NCI-H2196 treated with DMSO at 0.1 percent for 48 hours (cell line): ENCODE data around the gene FBF1.
"Not testable (repeated sequence)": the region's sequence is repeated elsewhere in the genome, so short reads cannot be mapped to it uniquely, and the experiment has no call there.

Experiments
- DNase-seq: peaks from one replicate; lab custom pipeline; 2025; ENCODE audit not compliant: unreplicated experiment; lab: John Stamatoyannopoulos, UW

Gene FBF1

DNA sequence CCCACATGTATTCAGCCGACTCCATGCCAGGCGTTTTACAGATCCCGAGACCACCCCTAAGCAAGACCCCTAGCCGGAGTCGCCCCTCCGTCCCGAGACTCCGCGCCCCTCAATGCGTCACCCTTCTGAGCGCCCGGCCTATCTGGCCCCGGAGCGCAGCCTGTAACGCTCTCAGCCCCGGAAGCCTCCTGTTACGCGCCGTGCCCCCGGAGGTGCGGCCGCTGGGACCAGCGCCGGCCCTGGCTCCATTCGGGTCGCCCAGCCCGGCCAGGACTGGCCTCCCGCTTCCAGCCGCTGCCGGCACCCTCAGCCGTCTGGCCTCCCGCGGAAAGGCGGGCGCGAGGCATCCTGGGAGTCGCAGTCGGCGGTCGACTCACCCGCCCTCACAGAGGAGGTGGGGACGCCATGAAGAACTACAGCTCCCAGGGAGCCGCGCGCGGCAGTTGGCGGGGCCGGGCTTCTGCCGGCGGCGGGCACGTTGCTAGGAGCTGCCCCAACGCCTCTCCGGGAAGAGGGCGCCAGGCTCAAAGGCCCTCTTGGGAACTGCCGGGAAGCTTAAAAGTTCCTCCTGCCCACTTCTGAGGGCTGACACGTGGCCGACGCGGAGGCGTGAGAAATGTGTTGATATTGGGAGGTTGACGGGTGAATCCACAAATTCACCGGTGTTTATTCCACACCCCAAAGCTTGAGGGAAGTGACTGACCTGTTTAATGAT, at the start of gene FBF1:
Gene FBF1 (minus strand): TSS at position 316 of the 715 bp plus-strand sequence. CDS start 2,893 bp downstream, outside the sequence.
- peak; percentile 98 for DNase-seq

DNA sequence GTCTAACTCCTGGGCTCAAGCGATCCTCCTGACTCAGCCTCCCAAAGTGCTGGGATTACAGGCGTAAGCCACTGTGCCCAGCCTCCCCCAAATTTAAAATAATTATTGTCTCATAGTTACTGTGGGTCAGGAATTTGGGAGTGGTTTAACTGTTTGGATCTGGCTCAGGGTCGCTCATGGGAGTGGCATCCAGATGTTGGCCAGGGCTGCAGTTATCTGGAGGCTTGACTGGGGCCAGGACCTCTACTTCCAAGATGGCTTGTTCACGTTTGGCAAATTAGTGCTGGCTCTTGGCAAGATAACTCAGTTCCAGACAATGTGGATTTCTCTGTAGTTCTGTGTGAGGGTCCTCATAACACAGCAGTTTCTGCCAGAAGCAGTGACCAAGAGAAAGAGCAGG, 46.2 kb upstream of the FBF1 start:
- no peak for DNase-seq

DNA sequence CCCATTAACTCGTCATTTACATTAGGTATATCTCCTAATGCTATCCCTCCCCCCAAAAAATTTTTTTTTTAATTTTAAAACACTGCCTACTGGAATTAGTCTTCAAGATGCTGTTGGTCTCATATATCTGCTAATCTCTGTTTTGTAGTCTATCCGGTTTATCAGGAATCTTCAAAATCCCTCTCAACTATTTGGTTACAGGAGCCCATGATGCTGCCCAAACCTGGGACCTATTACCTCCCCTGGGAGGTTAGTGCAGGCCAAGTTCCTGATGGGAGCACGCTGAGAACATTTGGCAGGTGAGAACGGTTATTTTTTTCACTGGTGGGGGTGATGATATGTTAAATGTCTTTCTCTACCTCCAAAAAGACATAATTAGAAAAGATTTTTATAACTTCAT, 45.1 kb upstream of the FBF1 start:
- no peak for DNase-seq

- no peak for DNase-seq
Measured at GRCh38 chr17:75983501-75984181, 42.8 kb upstream of the FBF1 start.

DNA sequence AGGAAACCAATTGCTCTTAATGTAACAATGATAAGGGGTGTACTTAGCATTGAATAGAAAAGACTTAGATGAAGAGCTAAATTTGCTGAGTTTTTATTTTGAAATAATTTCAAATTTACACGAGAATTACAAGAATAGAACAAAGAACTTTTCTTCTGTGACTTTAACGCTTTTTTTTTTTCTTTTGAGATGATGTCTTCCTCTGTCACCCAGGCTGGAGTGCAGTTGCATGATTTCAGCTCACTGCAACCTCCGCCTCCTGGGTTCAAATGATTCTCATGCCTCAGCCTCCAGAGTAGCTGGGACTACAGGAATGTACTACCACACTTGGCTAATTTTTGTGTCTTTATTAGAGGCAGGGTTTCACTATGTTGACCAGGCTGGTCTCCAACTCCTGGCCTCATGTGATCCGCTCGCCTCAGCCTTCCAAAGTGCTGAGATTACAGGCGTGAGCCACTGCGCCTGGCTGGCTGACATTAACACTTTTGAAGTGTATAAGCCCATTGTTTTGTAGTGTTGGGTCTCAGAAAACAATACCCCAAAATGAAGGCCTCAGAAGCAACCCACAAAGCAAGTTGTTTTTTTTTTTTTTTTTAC, 40.3 kb upstream of the FBF1 start:
- no peak for DNase-seq

DNA sequence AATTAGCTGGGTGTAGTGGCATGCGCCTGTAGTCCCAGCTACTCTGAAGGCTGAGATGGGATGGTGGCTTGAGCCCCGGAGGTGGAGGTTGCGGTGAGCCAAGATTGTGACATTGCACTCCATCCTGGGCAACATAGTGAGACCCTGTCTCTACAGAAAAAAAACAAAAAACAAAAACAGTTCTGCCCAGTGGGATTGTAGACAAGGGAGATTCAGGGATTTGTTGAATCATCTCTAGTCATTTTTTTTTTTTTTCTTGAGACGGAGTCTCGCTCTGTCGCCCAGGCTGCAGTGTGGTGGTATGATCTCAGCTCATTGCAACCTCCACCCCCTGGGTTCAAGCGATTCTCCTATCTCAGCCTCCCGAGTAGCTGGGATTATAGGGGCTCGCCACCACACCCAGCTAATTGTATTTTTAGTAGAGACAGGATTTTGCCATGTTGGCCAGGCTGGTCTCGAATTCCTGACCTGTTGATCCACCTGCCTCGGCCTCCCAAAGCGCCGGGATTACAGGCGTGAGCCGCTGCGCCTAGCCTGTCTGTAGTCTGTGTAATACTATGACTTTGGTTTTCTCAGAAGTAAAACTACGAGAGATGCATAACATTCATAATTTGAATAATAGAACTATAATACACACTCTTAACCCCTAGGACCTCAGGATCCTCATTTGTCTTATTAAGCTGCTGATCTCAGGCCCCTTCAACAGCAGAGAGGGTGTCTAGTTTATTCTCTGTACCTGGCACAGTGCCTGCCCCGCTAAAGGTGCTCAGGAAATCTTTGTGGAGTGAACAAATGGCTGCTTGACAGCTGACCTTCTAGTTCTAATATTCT, 39.6 kb upstream of the FBF1 start:
- DNase-seq = no peak

DNA sequence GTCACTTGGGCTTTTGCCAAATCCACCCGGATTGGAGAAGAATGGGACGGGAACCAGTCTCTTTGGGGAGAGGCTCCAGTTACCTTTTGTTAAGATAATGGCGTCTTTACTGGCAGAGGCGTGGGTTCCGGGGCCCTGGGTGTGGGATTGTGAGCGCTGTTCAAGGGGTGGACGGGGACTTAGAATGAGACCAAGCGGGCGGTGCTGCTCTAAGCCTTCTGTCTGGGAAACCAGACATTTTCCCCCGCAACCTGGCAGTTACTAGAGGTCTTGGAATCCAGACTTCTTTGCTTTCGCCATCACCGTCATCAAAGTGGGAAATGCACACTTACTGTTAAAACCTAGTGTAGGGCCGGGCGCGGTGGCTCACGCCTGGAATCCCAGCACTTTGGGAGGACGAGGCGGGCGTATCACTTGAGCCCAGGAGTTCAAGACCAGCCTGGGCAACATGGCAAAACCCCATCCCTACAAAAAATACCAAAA, 38.9 kb upstream of the FBF1 start:
- no peak for DNase-seq

GRCh38 chr17:75978938-75979704, 38.3 kb upstream of the FBF1 start, which contains the start of the genes ACOX1 and TEN1:
Gene ACOX1, minus strand, starts transcription at chr17:75979166. Its CDS starts 93 bp downstream, at chr17:75979073.
Gene TEN1, plus strand, starts transcription at chr17:75979240. Its CDS starts 6,953 bp downstream, at chr17:75986193.
- DNase-seq = peak; percentile 99

DNA sequence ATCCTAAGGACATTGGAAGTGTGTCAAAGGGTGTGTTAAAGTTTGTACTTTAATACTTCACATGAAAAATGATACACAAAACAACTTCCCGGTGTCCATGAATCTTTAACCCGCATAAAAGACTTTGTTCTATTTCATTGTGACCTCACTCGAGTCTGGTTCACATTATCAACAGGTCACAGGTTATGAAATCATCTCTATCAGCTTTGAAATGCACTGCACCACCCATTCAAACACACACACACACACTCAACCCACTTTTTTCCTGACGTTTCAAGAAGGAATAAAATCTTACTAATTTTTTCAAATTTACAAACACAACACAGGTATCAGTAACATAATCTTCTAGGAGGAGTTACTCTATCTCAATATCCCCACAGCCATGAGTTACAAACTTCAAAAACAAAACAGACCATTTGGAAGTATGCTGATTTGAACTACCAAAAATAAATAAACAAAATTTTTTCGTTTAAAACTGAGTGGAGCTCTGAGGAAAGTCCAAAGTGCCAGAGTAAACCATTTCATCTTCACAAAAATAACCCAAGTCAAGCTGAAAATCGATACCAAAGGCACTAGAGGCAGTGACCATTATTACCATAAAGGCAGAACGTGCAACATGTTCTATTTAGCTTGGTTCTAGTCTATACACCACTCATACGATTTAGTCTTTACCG, 35.5 kb upstream of the FBF1 start:
- DNase-seq = no peak

- DNase-seq = no peak
Measured at GRCh38 chr17:75975757-75976174, 34.9 kb upstream of the FBF1 start.

- DNase-seq = not testable (repeated sequence)
Measured at GRCh38 chr17:75975187-75975586, 34.3 kb upstream of the FBF1 start.

DNA sequence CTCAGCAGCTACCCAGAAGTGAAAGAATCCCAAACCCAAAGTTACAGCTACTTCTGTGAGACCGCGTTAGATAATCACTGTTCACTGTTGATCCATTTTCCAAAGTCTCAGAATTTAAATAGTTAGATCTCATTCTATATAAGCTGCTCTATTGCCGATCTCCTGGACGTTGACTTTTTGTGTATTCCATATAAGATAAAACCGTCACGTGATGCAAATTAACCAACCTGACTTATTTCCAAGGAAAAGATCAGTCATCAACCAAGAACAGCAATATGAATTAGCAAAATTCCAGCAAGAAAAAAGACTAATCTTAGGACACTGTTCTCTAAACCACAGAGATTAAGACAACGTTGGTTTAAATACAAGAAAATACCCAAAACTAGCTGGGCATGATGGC, 29.8 kb upstream of the FBF1 start:
- no peak for DNase-seq

DNA sequence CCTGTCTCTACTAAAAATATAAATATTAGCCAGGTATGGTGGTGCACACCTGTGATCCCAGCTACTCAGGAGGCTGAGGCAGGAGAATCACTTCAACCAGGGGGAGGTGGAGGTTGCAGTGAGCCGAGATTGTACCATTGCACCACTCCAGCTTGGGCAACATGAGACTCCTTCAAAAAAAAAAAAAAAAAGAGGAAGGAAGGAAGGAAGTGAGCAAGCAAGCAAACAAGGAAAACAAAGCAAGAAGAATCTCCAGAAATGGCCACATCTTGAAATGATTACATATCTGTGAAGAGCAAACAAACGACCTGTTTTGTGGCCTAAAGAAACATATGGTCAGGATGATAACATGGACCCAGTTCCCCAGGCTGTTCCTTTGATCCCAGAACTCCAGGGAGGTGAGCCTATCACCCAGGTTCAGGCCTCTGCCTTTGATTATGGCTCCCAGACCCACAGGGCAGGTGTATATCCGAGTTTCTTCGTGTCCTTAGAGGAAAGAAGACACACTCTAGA, 29.2 kb upstream of the FBF1 start:
- no peak for DNase-seq

- not testable (repeated sequence) for DNase-seq
Measured at GRCh38 chr17:75969044-75969443, 28.2 kb upstream of the FBF1 start.

DNA sequence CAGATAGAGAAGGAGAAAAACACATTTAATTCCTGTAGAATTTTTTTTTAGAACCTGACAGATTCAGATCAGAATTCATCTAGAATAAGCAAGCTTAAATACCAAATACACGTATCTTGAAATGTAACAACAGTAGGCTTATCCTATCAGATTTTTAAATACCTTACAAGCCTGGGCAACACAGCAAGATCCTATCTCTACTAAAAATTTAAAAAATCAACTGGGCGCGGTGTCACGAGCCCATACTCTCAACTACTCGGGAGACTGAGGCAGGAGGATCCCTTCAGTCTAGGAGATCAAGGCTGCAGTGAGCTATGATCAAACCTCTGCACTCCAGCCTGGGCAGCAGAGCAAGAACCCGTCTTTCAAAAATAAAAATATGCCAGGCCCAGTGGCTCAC, 24.6 kb upstream of the FBF1 start:
- DNase-seq = no peak

DNA sequence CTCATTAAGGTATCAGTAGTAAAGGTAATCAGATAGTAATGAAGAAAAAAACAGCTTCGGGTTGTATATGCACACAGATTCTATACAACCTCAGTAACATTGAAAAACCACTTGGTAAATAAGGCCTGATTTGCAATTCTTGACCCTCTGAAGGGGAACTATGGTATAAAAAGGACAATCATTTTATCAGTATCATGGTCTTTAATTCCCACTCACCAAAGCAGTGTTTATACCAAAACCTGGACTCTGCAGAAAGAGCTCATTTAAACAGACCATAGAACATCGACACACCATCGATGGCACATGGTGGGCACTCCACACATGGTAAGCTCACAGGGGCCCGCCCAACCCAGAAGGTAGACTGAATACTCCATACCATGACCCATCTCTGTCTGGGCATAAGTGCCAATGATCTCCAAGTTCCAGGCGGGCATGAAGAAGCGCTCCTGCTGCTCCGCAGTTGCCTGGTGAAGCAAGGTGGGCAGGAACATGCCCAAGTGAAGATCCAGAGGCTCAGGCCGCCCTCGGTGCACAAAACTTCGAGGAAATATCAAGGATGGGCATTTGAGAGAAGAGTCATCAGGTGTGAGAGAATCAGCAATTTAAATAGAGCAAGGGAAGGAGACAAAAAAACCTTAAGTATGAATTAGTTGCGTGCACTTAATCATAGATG, 19.1 kb upstream of the FBF1 start:
- no peak for DNase-seq

DNA sequence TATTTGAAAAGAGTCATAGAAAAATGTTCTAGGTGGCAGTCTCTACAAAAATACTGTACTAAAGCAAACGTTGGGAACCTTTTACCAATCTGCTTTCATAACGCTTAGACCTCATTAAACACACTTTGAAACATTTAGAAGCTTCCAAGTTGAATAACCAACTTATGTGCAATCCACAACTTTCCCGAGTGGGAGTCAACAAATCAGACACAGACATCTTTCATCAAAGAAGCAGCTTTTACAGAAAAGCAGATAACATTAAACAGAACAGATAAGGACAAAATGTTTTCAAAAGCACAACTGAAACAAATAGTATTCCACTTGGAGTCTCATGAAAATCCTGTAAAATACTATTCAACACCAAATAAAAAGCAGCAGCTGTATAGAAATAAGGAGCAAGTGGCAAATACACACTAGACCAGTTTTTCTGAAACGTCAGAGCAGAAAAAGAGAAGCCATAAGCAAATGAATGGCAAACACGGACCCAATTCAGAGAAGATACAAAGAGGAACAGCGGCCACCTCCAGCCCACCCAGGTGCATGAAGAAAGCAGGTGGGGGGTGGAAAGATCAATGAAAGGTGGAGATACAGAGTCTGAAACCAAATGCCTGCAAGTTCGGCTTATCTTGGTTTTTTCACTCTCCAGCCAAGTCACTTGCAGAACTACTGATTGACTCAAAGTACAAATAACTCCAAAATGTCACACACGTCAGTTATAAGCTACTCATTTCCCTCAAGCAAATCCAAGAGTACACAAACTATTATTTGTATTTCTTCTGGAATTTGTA, 18.4 kb upstream of the FBF1 start:
- no peak for DNase-seq
